SU-DHL-6 (cell line): ENCODE results near the gene HOXD4.

Experiments
- H2AFZ ChIP-seq: fragments of 200-600 bp; sonication (generic); 2 replicates; pipeline ENCODE4 v1.6.1; 2014; ENCODE audit warnings: low read depth, mild to moderate bottlenecking, moderate library complexity, mixed read lengths, antibody characterized with exemption, low read length; ENCODE audit not compliant: severe bottlenecking
- H3F3A ChIP-seq: fragments of 200-600 bp; shearing (Covaris generic); 2 replicates; pipeline ENCODE4 v1.6.0; 2016; ENCODE audit warnings: antibody characterized with exemption, mild to moderate bottlenecking; ENCODE audit not compliant: insufficient read depth
- H3K27ac ChIP-seq: fragments of 200-600 bp; sonication (generic); 2 replicates; pipeline ENCODE4 v1.5.1; 2016; ENCODE audit warnings: low read depth, mild to moderate bottlenecking, low read length, moderate library complexity, mixed read lengths
- H3K27me3 ChIP-seq: fragments of 200-600 bp; sonication (generic), shearing (Covaris generic); 2 replicates; pipeline ENCODE4 v1.6.0; 2014; ENCODE audit warnings: mild to moderate bottlenecking, low read length
- H3K36me3 ChIP-seq: fragments of 200-600 bp; sonication (generic); 2 replicates; pipeline ENCODE4 v1.6.1; 2014; ENCODE audit warnings: mild to moderate bottlenecking, low read length, mixed read lengths
- H3K4me2 ChIP-seq: fragments of 300-600, 200-600 bp; shearing (Covaris generic), sonication (generic); 2 replicates; pipeline ENCODE4 v1.6.0; 2014; ENCODE audit warnings: low read length, low read depth, mild to moderate bottlenecking; ENCODE audit not compliant: poor library complexity, severe bottlenecking
- H3K4me3 ChIP-seq: fragments of 200-600 bp; sonication (generic); 2 replicates; pipeline ENCODE4 v1.5.1; 2014; ENCODE audit warnings: antibody characterized with exemption, low read length, mild to moderate bottlenecking, mixed read lengths; ENCODE audit not compliant: insufficient read depth, poor library complexity, severe bottlenecking
- H3K79me2 ChIP-seq: fragments of 200-600 bp; sonication (generic); 2 replicates; pipeline ENCODE4 v1.6.1; 2014; ENCODE audit warnings: mild to moderate bottlenecking, low read length, moderate library complexity; ENCODE audit not compliant: insufficient read depth
- H3K9ac ChIP-seq: fragments of 200-600 bp; sonication (generic); 2 replicates; pipeline ENCODE4 v1.7.0; 2014; ENCODE audit warnings: mild to moderate bottlenecking, low read length
- H3K9me2 ChIP-seq: fragments of 200-600 bp; sonication (generic); replicated peaks from 2 replicates; pipeline ENCODE4 v1.6.1; 2014; ENCODE audit warnings: low read length; ENCODE audit not compliant: insufficient read depth
- H3K9me3 ChIP-seq: fragments of 200-600 bp; sonication (generic); 2 replicates; pipeline ENCODE4 v1.6.1; 2014; ENCODE audit warnings: low read length, mixed read lengths; ENCODE audit not compliant: insufficient read depth
- H4K20me1 ChIP-seq: fragments of 200-600 bp; sonication (generic); 2 replicates; pipeline ENCODE4 v1.6.1; 2014; ENCODE audit warnings: low read depth, mild to moderate bottlenecking, antibody characterized with exemption, low read length, moderate library complexity, mixed read lengths
- EZH2phosphoT487 ChIP-seq: fragments of 200-600 bp; sonication (generic), shearing (Covaris generic); conservative IDR thresholded peaks from 2 replicates; pipeline ENCODE4 v1.6.1; 2018; ENCODE audit warnings: mild to moderate bottlenecking, antibody characterized with exemption, low read length, moderate library complexity, mixed read lengths
- TF ChIP-seq, protein P1 (sequence below): fragments of 200-600 bp; sonication (generic); IDR thresholded peaks from one replicate; pipeline ENCODE4 v1.5.1; 2017; ENCODE audit warnings: antibody characterized with exemption, mild to moderate bottlenecking, low read length, moderate library complexity; ENCODE audit not compliant: insufficient read depth, poor library complexity, severe bottlenecking

The HOXD4 gene

DNA sequence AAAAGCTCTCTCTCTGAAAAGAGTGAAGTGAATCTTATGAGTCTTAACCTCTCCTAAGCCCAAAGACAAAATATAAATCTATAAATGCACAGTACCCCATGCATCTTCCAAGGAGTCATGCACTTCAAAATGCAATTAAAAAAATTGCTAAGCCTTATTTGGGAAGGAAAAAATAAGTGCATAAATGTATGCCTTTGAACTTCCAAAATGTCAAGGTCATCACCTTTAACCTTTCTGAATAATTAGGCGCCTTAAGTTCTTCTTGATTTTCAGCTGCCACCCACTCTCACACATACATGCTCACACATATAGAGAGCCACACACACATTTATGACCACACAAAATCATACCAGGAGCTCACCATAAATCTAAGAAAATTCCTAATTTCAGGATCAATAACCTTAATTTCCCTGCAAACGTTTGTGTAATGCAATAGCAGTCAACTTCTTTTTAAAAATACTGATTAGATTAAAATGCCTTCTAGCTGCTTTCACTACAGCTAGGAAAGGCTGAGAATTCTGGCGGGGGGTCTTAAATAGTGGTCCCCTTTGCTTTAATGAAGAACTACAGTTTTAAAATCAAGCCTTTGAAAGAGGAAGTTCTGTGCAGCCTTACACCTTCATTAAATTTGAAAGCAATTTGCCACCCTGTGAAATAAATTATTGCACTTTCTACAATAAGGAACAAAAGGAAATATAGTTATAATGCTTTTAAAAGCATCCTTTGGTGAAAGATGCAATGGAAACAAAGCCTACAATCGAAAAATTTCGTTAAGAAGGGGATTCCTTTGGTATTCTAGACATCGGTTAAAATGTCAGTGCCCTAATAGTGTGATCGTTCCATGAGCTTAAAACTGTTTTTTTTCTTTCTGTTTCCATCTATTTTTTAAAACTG is 40.7 kb upstream of the HOXD4 start:
- Histone ChIP-seq H4K20me1 (no peaks in the 10 kb centered on the region), H3K9me2 (no peaks in the 10 kb centered on the region), H3K9ac (no peak overlapping the region), H3K27ac (no peak overlapping the region), H3K79me2 (no peaks in the 10 kb centered on the region), H3K27me3 (no peaks in the 10 kb centered on the region), H3K4me2 (no peak overlapping the region), H3F3A (no peaks in the 10 kb centered on the region), H3K36me3 (no peaks in the 10 kb centered on the region), H3K9me3 (no peaks in the 10 kb centered on the region), H2AFZ (no peak overlapping the region), H3K4me3 (no peak overlapping the region)
- TF ChIP-seq, protein P1, sequence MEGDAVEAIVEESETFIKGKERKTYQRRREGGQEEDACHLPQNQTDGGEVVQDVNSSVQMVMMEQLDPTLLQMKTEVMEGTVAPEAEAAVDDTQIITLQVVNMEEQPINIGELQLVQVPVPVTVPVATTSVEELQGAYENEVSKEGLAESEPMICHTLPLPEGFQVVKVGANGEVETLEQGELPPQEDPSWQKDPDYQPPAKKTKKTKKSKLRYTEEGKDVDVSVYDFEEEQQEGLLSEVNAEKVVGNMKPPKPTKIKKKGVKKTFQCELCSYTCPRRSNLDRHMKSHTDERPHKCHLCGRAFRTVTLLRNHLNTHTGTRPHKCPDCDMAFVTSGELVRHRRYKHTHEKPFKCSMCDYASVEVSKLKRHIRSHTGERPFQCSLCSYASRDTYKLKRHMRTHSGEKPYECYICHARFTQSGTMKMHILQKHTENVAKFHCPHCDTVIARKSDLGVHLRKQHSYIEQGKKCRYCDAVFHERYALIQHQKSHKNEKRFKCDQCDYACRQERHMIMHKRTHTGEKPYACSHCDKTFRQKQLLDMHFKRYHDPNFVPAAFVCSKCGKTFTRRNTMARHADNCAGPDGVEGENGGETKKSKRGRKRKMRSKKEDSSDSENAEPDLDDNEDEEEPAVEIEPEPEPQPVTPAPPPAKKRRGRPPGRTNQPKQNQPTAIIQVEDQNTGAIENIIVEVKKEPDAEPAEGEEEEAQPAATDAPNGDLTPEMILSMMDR = no peak
- TF ChIP-seq EZH2phosphoT487 = no peak

DNA sequence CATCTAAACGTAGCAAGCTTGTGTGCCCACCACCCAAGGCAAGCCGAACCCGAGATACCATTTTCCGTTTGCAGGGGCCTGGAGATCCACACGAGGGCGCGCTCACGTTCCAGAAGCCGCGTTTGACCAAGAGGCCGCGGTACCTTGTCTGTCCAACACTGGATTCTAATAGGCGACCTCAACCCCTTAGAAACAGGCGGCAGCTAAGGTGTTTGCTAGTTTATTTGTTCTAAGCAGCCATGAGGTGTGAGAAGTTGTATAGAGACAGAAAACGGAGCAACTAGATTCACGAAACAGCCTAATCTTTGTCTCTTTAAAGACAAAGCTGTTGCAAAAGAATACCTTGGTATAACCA is 40.1 kb upstream of the HOXD4 start:
- Histone ChIP-seq H3K9ac (no peak overlapping the region), H3K9me2 (no peaks in the 10 kb centered on the region), H4K20me1 (no peaks in the 10 kb centered on the region), H3K36me3 (no peaks in the 10 kb centered on the region), H3K27ac (no peak overlapping the region), H3K9me3 (no peaks in the 10 kb centered on the region), H2AFZ (no peak overlapping the region), H3K4me3 (no peak overlapping the region), H3K27me3 (no peaks in the 10 kb centered on the region), H3F3A (no peaks in the 10 kb centered on the region), H3K79me2 (no peaks in the 10 kb centered on the region), H3K4me2 (no peak overlapping the region)
- no peak for TF ChIP-seq EZH2phosphoT487
- TF ChIP-seq, protein P1 = no peak

DNA sequence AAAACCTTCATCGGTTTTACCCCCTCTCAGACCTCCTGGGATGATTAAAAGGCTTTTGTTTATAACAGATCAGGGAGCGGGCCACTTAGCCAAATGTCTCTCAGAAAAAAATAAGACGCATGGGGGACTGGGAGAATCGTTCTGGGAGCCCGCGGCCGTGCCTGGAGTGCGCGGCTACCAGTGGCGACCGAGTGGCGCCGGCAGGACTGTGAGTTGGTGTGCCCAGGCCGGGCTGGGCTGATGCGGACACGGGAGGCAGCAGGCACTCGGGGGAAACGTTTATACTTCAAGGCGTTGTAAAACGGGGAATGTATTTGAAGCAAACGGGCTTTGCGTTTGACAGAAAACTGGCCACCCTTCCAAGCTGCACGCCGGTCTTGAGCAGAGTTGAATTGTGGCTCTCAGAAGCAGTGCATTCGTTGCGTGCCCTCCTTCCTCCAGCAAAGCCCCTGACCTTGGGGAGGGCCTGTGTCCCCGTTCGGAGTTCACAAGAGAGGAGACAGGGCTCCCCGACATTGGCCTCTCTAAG is 39.4 kb upstream of the HOXD4 start:
- H3K36me3 ChIP-seq = no peaks in the 10 kb centered on the region

More for the DNA sequence above, 39.4 kb upstream of the HOXD4 start:
- no peaks in the 10 kb centered on the region for H3F3A ChIP-seq
- no peaks in the 10 kb centered on the region for H3K9me2 ChIP-seq
- H3K79me2 ChIP-seq = no peaks in the 10 kb centered on the region
- TF ChIP-seq, protein P1 = no peak
- no peak for TF ChIP-seq EZH2phosphoT487
- H3K9me3 ChIP-seq = no peaks in the 10 kb centered on the region
- H4K20me1 ChIP-seq = no peaks in the 10 kb centered on the region
- no peak overlapping the region for H2AFZ ChIP-seq
- H3K4me3 ChIP-seq = no peak overlapping the region
- H3K4me2 ChIP-seq = no peak overlapping the region
- no peak overlapping the region for H3K27ac ChIP-seq
- H3K27me3 ChIP-seq = no peaks in the 10 kb centered on the region
- no peak overlapping the region for H3K9ac ChIP-seq
